C4-2B (cell line): ENCODE data around the gene PCSK6.

Experiments used
- H3K27ac ChIP-seq: fragments of 450-650 bp; 2 replicates; pipeline ENCODE4 v1.5.1; 2017
- ZFX ChIP-seq: fragments of 450-650 bp; IDR thresholded peaks from 2 replicates; pipeline ENCODE4 v1.6.1; 2017
- TF ChIP-seq, protein P1 (sequence below): fragments of 450-650 bp; conservative IDR thresholded peaks from 2 replicates; pipeline ENCODE4 v1.5.1; 2017; ENCODE audit warnings: mild to moderate bottlenecking

The PCSK6 gene

DNA sequence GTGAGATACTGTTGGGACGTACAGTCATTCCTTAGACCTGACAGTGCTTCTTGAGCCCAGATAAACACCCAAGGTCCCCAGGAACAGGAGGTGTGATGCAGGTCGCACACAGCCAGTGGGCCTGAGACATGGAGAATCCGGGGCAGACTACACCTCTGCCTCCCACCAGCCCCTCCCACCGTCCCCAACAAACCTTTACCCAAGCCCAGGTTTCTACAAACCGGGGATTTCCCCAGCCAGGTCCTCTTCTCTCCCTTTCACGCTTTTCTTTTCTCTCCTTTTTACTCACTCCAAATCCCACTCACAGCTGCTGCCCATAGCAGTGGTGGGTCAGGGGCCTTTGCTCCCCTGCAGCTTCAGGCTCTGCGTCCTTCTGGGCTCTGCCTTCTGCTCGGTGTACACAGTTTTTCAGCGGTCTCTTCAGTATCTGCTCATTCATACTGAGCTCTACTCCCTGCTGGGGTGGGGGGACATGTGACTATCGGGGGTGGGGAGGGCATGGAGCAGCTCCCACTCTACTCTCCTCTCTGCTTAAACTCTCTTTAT lies 4.8 kb upstream of the PCSK6 start:
- no peak for TF ChIP-seq ZFX
- TF ChIP-seq, protein P1, sequence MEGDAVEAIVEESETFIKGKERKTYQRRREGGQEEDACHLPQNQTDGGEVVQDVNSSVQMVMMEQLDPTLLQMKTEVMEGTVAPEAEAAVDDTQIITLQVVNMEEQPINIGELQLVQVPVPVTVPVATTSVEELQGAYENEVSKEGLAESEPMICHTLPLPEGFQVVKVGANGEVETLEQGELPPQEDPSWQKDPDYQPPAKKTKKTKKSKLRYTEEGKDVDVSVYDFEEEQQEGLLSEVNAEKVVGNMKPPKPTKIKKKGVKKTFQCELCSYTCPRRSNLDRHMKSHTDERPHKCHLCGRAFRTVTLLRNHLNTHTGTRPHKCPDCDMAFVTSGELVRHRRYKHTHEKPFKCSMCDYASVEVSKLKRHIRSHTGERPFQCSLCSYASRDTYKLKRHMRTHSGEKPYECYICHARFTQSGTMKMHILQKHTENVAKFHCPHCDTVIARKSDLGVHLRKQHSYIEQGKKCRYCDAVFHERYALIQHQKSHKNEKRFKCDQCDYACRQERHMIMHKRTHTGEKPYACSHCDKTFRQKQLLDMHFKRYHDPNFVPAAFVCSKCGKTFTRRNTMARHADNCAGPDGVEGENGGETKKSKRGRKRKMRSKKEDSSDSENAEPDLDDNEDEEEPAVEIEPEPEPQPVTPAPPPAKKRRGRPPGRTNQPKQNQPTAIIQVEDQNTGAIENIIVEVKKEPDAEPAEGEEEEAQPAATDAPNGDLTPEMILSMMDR, result no peak
- H3K27ac ChIP-seq, result no peak overlapping the region

DNA sequence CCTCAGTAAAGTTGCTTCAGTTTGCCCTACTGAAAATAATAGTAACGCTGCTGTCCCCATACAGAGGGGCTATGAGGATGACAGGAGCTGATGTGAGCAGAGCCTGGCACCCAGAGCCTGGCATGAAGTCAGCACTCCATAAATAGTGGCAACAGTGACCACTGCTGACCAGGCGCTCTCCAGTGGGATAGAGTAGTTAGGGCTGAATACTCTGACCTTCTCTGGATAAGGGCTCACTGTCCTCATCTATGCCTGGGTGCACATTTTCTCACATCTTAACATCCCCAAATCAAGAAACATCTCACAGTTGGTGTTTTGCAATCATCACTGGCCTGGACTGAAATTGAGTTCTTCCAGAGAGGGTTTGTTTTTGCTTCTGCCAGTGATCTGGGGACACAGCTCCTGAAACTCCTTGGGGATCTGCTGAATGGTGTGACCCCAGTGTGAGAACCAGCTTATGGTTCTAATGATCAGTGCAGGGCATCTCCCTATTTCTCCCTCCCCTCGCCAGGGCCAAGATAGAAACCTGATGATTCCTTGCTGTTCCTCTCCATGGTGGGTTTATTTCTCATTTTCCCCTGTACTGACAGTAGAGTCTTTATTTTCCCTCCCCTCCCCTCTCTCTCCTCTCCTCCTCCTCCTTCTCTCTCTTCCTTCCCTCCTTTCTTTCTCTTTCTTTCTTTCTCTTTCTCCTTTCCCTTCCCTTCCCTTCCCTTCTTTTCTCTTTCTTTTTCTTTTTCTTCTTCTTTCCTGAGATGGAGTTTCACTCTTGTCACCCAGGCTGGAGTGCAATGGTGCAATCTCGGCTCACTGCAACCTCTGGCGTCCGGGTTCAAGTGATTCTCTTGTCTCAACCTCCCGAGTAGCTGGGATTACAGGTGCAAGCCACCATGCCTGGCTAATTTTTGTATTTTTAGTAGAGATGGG lies 3.5 kb upstream of the PCSK6 start:
- no peak for TF ChIP-seq ZFX
- TF ChIP-seq, protein P1, result no peak

DNA sequence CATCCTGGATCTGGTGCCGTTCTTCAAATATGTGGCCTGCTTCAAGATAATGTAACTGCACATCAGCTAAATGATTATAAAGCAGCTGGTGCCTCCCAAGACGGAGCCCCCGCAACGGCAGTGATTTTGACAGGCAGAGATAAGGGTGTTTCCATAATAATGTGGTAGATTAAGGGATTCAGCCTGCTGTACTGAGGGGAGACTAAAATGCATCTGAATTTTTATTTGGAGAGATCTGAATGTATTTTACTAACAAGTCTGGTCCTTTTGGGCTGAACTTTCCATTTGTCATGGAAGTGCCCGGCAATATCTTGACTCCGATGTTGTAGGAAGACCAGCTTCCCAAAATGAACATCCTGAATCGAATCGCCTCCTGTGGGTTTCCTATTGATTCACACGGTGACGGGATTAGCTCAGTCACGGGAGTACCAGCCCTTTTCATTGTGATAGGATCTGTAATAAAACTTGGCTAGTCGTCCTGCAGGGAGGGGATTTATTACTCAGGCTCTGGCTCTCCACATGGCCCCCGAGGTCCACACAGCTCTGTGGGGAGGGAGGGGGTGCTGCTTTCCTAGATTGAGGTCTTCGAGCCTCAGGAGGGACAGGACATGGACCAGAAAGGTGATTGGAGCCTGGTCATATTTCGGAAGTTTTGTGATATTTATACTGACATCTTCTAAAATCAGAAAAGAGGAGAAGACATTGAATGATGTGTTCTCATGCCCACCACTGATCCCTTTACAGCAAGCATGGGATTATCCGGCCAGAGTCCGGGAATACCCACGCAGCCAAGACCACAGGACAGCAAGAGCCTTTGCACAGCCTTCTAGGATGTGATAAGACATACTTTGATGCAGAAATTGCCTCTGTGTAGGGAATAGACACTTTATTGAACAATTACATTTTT lies 2.5 kb upstream of the PCSK6 start:
- no peak for TF ChIP-seq ZFX
- TF ChIP-seq, protein P1, result no peak
- H3K27ac ChIP-seq, result no peak overlapping the region

More for the DNA sequence above, 3.5 kb upstream of the PCSK6 start:
- H3K27ac ChIP-seq, result no peak overlapping the region

DNA sequence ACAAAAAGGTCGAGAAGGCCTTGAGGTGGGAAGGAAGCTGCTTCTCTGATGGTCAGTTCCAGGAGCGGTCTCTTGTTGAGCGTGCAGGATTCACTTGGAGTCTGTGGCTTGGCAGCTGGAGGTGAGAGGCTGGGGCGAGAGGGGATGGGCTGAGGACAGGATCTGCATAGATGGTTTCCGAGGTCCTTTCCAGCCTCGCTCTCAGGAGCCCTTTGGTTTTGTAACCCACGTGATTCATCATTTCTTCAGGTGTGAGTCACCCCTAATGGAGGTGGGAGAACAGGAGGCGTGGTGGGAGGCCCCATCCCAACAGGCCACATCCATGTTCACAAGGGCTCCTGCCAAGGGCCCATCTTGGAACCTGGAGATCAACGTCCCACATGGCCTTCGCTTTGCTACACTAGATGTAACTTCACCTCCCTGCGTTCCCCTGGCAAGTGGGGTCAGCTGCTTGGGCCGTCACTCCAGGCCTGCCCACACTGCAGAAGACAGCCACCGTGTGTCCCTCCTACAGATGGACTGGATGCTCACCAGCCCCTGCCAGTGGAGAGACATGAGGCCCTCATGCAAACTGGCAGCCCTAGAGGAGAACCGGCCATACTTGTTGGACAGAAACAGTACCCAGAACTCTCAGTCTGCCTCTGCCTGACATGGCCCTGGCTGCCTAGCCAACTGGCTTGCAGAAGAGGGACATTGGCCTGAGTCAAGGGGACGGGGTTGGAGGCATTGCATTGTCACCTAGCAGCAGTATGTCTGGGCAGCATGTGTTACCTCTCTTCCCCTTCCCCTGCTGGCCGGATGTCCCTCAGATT lies 1.6 kb upstream of the PCSK6 start:
- no peak for TF ChIP-seq ZFX
- TF ChIP-seq, protein P1, result no peak
- no peak overlapping the region for H3K27ac ChIP-seq

DNA sequence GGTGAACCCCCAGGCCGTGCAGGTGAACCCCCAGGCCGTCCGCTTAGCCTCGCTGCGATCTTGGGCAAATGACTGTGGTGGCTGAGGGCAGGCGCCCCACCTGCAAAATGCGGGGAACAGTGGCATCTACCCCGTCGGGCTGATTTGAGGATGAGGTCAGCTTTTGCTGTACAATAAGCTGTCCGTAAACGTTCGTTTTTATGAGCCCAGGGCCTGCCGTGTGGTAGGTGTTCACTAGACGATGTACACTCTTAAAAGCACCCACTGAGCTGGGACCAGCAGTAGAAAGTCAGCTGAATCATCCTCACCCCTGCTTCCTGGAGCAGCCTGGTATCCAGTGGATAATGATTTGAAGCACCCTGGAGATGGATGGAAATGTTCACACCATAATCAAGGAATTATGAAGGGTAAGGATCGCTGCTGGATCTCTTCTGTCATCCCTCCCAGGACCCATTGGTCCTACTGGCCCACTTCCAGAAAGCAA lies 943 bp upstream of the PCSK6 start:
- H3K27ac ChIP-seq, result no peak overlapping the region
- TF ChIP-seq, protein P1, result no peak
- TF ChIP-seq ZFX, result no peak

DNA sequence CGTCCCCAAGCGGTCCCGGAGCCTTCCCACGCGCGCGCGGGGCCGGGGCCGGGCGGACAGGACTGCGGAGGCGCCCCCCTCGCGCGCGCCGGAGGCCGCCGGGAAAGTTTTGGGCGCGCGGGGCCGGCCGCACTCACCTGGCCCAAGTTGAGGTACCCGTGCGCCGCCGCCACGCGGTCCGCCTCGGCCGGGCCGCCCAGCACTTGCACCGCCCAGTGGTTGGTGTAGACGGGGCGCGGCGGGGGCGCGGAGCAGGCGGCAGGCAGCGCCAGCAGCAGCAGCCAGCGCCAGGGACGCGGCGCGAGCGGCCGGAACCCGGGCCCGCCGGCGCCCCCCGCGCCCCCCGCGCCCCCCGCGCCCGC lies 289 bp downstream of the PCSK6 start:
- H3K27ac ChIP-seq, result peak overlapping the region; percentile 45
- no peak for TF ChIP-seq ZFX
- TF ChIP-seq, protein P1, result no peak
